Activated T-helper 1 cell treated with anti-CD3 and anti-CD28 coated beads, Interleukin-2, amount 50 U/mL, for 16 hours (primary cell): ENCODE measurements around the gene ANXA6.
A peak's percentile ranks its signal among the peaks of the same experiment; 100 is the strongest.

Source experiments
- DNase-seq, 2 donors: peaks; one replicate each; pipeline ENCODE4 v3.0.0-alpha.2; 2020; ENCODE audit warnings: low read depth in 1 of 2, low spot score in 1 of 2

ANXA6 gene

GRCh38 chr5:151130922-151131891, 26.4 kb downstream of the ANXA6 start:
- DNase-seq: no peak

DNA sequence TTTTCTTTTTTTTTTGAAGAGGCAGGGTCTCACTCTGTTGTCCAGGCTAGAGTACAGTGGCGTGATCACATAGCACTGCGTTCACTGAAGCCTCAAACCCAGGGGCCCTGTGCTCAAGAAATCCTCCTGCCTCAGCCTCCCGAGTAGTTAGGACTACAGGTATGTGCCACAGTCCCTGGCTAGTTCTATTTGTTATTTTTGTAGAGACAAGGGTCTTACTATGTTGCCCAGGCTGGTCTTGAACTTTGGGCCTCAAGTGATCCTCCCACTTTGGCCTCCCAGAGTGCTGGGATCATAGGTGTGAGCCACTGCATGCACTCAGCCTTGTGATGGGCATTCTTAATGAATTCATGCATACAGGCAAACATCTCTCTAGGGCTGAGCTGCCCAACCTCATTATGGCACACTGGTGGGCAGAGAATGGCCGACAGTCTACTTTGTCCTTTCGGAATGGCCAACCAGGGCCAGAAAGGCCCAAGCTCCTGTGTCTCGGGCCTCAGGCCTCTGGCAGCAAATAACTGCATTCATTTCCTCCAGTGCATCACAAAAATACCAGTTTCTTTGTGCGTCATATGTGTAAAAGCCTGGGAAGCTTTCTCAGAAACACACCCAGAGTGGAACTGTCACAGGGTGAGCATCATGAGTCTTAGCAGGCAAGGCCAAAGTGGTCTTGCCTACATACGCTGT, 27.2 kb downstream of the ANXA6 start:
- no peak for DNase-seq

- DNase-seq: no peak
Measured at GRCh38 chr5:151128817-151129216, 28.8 kb downstream of the ANXA6 start.

- no peak for DNase-seq
Measured at GRCh38 chr5:151127926-151128325, 29.7 kb downstream of the ANXA6 start.

DNA sequence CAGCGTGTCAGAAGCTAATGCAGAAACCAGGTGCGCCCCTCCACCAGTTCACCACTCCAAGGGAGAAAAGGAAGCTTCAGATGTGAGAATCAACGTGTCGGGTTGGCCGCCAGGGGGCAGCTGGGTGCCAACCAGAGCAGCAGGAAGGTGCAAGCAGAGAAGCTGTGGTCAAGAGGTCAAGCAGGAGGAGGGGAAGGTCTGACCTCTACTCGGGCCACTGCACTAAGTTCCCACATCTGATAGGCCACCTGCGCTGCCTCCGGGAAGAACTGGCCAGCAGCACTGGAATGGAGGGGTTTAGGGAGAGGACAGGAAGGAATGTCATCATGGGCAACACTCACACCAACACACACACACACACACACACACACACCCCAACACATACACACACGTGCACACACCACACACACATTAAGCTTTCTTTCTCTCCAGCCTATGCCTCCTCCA, 31.4 kb downstream of the ANXA6 start:
- DNase-seq: peak; percentile 46 to 48

GRCh38 chr5:151125421-151125820, 32.2 kb downstream of the ANXA6 start:
- no peak for DNase-seq

GRCh38 chr5:151123897-151124751, 33.5 kb downstream of the ANXA6 start:
- DNase-seq: no peak

DNA sequence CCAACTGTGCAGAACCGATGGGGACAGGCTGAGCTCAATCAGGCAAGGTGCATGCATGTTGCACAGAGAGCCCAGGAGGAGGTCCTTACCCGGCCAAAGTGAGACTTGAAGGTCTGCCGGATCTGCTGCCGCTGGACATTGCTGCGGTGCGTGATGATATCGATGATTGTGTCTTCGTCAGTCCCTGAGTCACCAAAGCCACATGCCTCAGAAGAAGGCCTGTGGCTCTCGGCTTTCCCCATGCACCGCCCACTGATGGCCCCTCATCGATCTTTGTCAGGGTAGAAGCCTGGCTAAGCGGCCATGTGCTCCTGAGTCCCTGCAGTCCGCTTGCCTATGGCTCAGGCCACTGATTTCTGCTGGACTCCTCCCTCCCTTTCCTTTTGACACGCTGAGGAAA, 34.8 kb downstream of the ANXA6 start:
- no peak for DNase-seq

GRCh38 chr5:151121665-151122064, 35.9 kb downstream of the ANXA6 start:
- DNase-seq: no peak

- no peak for DNase-seq
Measured at GRCh38 chr5:151121095-151121494, 36.5 kb downstream of the ANXA6 start.

DNA sequence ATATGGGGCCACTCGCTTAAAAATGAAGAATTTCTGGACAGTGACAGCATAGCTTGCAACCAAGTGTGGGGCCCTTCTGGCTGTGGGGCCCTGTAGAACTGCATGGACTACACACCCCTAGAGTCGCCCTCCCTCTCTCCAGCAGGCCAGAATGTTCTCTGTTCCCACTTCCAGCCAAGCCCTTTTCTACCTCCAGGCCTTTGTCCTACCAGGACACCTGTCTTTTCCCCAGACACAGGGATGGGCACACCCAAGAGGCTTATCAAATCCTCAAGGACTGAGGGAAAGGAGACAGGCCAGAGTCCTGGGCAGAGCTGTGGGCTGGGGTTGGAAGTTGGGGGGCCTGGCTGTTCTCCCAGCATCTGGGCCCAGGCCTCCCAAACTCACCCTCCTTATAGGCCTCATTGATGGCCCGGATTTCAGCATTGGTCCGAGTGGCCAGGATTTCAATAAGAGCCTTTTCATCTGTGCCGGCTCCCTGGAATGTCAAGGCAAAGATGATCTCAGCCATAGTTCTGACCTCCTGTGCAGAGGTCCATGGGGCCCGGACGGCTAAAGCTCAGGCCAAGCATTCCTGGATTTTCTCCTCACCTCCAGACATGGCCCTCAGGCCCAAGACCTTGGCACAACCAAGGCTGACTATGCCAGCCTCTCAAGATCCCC, 38.5 kb downstream of the ANXA6 start:
- no peak for DNase-seq

DNA sequence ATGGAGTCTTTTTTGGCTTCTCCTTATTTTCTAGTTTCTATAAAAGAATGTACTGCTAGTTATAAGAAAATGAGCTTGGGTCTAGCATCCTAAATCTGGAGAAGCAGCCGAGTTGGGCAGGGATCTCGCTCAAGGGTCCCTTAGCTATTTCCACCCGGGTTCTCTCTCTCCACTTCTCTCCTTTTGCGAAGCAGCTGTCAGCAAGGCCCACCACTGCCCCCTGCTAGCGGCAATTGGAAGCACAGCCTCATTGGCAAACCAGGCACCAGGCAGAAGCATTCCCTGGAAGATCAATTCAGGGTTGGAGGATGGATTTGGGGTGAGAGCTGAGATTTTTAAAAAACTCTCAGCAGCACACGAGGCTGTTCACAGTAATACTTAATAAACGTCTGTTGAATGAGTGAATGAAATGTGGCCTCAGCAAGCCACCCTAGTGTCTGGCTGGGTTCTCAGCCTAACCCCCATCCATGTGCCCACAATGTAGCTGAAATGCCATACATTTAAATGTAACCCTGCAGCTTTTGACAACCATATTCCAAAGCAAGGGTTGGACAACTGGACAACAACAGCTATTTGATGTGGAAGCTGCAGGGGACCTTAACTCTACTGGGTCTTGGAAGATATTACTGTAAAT, 42.2 kb downstream of the ANXA6 start:
- peak; percentile 57 to 63 for DNase-seq

DNA sequence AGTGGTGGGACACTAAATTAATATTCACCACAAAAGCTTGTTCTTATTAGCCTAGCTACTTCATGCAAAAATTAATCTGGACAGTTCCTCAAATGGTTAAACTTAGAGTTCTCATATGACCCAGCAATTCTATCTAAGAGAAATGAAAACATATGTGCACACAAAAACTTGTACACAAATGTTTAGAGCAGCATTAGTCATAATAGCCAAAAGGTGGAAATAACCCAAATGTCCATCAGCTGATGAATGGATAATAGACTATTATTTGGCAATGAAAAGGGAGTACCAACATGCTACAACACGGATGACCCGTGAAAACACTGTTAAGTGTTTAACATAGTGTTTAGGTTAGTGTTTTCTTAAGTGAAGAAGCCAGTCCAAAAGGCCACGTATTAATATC, 43.9 kb downstream of the ANXA6 start:
- no peak for DNase-seq

DNA sequence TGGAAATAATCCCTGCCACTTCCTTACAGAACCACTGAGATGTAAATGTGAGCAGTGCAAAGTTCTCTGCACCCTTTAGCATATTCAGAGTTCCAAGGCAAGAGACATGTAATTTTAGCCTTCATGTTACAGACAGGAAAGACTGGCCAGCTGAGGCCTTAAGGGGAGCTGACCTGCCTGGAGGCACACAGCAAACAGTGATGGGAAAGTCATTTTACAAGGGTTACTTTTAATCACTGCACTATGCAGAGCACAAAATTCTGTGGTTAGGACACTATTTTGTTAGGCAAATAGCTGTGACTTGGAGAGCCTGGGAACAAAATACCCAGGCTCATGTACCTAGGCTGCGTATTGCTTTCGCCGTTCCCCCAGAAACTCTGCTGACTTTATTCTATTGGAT, 46.6 kb downstream of the ANXA6 start:
- no peak for DNase-seq

DNA sequence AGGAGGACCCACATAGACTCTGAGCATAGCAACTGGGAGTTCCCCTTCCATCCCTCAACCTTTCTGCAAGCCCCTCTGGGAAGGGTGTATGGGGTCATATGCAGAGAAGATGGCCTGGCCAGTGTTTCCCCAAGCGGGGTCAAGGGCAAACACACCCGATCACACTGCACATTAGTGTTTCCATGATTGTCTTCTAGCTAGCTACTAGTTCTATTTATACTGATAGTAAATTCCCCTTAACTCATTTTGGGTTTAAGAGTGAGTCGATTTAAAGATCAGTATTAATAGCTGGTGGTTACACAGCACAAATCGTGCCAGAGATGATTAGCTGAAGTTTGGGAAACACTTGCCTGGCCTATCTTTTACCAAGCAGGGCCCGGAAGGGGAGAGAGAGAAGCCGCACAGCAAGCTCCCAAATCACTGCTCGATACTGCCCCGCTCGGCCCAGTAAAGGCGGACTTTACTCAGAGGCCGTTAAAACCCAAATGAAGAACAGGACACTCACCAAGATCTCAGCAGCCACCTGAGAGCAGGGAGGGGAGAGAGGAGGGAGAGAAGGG, 47.4 kb downstream of the ANXA6 start:
- DNase-seq: no peak

DNA sequence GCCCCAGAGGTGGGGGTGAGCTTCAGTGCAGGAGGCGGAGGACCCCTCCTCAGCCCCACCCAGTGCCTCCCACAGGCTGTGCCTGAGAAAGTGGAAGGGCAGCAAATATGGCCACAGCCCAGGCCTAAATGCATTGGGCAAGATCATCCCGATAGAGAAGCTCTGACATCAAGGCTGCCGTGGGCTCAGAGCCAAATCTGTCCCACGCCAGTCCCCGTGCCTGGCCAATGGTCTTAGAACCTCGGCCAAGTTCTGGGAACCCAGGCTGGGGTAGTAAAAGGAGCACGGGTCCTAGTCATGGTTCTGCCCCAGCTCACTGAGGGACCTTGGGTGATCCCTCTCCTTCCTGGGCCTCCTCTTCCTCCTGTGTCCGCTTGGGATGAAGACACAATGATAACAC, 49.0 kb downstream of the ANXA6 start:
- no peak for DNase-seq

- no peak for DNase-seq
Measured at GRCh38 chr5:151107738-151108520, 49.6 kb downstream of the ANXA6 start.

- no peak for DNase-seq
Measured at GRCh38 chr5:151107084-151107483, 50.5 kb downstream of the ANXA6 start.

GRCh38 chr5:151106509-151106908, 51.1 kb downstream of the ANXA6 start:
- no peak for DNase-seq
